ENCODE data around the gene CPZ. TPM values are rescaled to one million over a fixed set of nuclear protein-coding genes. Genes with fewer than 3 reads are reported as not detected.

Gene CPZ
- total RNA-seq, 1 donor from 2014 or later: 4.9 TPM

GRCh38 chr4:8587469-8588195, 4.9 kb upstream of the CPZ start:
- H3K27ac Mint-ChIP-seq: no peak overlapping the region
- H3K27me3 Mint-ChIP-seq: peaks cover 48% of the 10 kb centered on the region
- H3K4me3 Mint-ChIP-seq: no peak overlapping the region
- no peaks in the 10 kb centered on the region for H3K36me3 Mint-ChIP-seq
- no peaks in the 10 kb centered on the region for H3K9me3 Mint-ChIP-seq
- peaks cover 16% of the 10 kb centered on the region for H3K4me1 Mint-ChIP-seq (ENCODE audit: unreplicated experiment)
- no peak for TF ChIP-seq CTCF (conservative IDR thresholded peaks at IDR 0.05)
- DNase-seq (ENCODE audit: extremely low spot score, unreplicated experiment): no peak

- no peak overlapping the region for H3K27ac Mint-ChIP-seq
- H3K27me3 Mint-ChIP-seq: peaks cover 43% of the 10 kb centered on the region
- H3K9me3 Mint-ChIP-seq: no peaks in the 10 kb centered on the region
Measured at GRCh38 chr4:8588196-8588470, 4.4 kb upstream of the CPZ start.

GRCh38 chr4:8589336-8589735, 3.2 kb upstream of the CPZ start:
- no peak overlapping the region for H3K27ac Mint-ChIP-seq

More at GRCh38 chr4:8588196-8588470, 4.4 kb upstream of the CPZ start:
- DNase-seq (ENCODE audit: extremely low spot score, unreplicated experiment): no peak
- no peaks in the 10 kb centered on the region for H3K36me3 Mint-ChIP-seq
- no peak overlapping the region for H3K4me3 Mint-ChIP-seq
- peaks cover 16% of the 10 kb centered on the region for H3K4me1 Mint-ChIP-seq (ENCODE audit: unreplicated experiment)
- TF ChIP-seq CTCF (conservative IDR thresholded peaks at IDR 0.05): no peak

GRCh38 chr4:8589823-8590545, 2.6 kb upstream of the CPZ start:
- peaks cover 42% of the 10 kb centered on the region for H3K27me3 Mint-ChIP-seq
- H3K36me3 Mint-ChIP-seq: no peaks in the 10 kb centered on the region
- H3K27ac Mint-ChIP-seq: no peak overlapping the region
- DNase-seq (ENCODE audit: extremely low spot score, unreplicated experiment): no peak
- peaks cover 25% of the 10 kb centered on the region for H3K4me1 Mint-ChIP-seq (ENCODE audit: unreplicated experiment)
- TF ChIP-seq CTCF (conservative IDR thresholded peaks at IDR 0.05): no peak
- peak overlapping the region; percentile 24 for H3K4me3 Mint-ChIP-seq
- H3K9me3 Mint-ChIP-seq: no peaks in the 10 kb centered on the region

More at GRCh38 chr4:8589336-8589735, 3.2 kb upstream of the CPZ start:
- peaks cover 21% of the 10 kb centered on the region for H3K4me1 Mint-ChIP-seq (ENCODE audit: unreplicated experiment)
- no peaks in the 10 kb centered on the region for H3K36me3 Mint-ChIP-seq
- H3K9me3 Mint-ChIP-seq: no peaks in the 10 kb centered on the region
- no peak overlapping the region for H3K4me3 Mint-ChIP-seq
- peaks cover 45% of the 10 kb centered on the region for H3K27me3 Mint-ChIP-seq
- DNase-seq (ENCODE audit: extremely low spot score, unreplicated experiment): no peak
- TF ChIP-seq CTCF (conservative IDR thresholded peaks at IDR 0.05): no peak

GRCh38 chr4:8590546-8590880, 2.1 kb upstream of the CPZ start:
- no peak for TF ChIP-seq CTCF (conservative IDR thresholded peaks at IDR 0.05)
- H3K9me3 Mint-ChIP-seq: no peaks in the 10 kb centered on the region
- H3K4me3 Mint-ChIP-seq: peak overlapping the region; percentile 24
- H3K4me1 Mint-ChIP-seq (ENCODE audit: unreplicated experiment): peaks cover 25% of the 10 kb centered on the region
- no peak for DNase-seq (ENCODE audit: extremely low spot score, unreplicated experiment)
- no peak overlapping the region for H3K27ac Mint-ChIP-seq
- H3K36me3 Mint-ChIP-seq: no peaks in the 10 kb centered on the region
- peaks cover 39% of the 10 kb centered on the region for H3K27me3 Mint-ChIP-seq
